ENCODE data around the gene GFPT2. TPM values are rescaled to one million over a fixed set of nuclear protein-coding genes. Genes with fewer than 3 reads are reported as not detected.

The GFPT2 gene
- total RNA-seq, 1 donor from 2014 or later = 8.4 TPM

- no peak overlapping the region for H3K27ac ChIP-seq (replicated peaks)
- no peak for TF ChIP-seq CTCF (IDR thresholded peaks at IDR 0.05; ENCODE audit: borderline replicate concordance)
- H3K4me1 ChIP-seq = no peaks in the 10 kb centered on the region
- H3K36me3 ChIP-seq = no peaks in the 10 kb centered on the region
- no peak for DNase-seq
- no peak overlapping the region for H3K4me3 ChIP-seq
- intact Hi-C loops (cut with micrococcal nuclease) = no loop called here
- peaks cover 13% of the 10 kb centered on the region for H3K27me3 ChIP-seq (ENCODE audit: low read depth)
- no peaks in the 10 kb centered on the region for H3K9me3 ChIP-seq (replicated peaks)
These were observed 48.4 kb downstream of the GFPT2 start for GRCh38 chr5:180304431-180305375.

- DNase-seq = no peak
- H3K36me3 ChIP-seq = no peaks in the 10 kb centered on the region
- H3K27me3 ChIP-seq (ENCODE audit: low read depth) = peaks cover 13% of the 10 kb centered on the region
- no peaks in the 10 kb centered on the region for H3K4me1 ChIP-seq
- intact Hi-C loops (cut with micrococcal nuclease) = no loop called here
- no peak overlapping the region for H3K4me3 ChIP-seq
- no peaks in the 10 kb centered on the region for H3K9me3 ChIP-seq (replicated peaks)
- no peak overlapping the region for H3K27ac ChIP-seq (replicated peaks)
- no peak for TF ChIP-seq CTCF (IDR thresholded peaks at IDR 0.05; ENCODE audit: borderline replicate concordance)
These were observed 49.2 kb downstream of the GFPT2 start for GRCh38 chr5:180304016-180304292.

GRCh38 chr5:180303226-180304015 lies 49.7 kb downstream of the GFPT2 start:
- H3K27me3 ChIP-seq (ENCODE audit: low read depth) = peaks cover 13% of the 10 kb centered on the region
- no peak overlapping the region for H3K27ac ChIP-seq (replicated peaks)
- intact Hi-C loops (cut with micrococcal nuclease) = no loop called here
- H3K36me3 ChIP-seq = no peaks in the 10 kb centered on the region
- H3K4me1 ChIP-seq = no peaks in the 10 kb centered on the region
- TF ChIP-seq CTCF (IDR thresholded peaks at IDR 0.05; ENCODE audit: borderline replicate concordance) = no peak
- no peak overlapping the region for H3K4me3 ChIP-seq
- H3K9me3 ChIP-seq (replicated peaks) = no peaks in the 10 kb centered on the region
- no peak for DNase-seq

GRCh38 chr5:180302256-180302655 lies 50.9 kb downstream of the GFPT2 start:
- Histone ChIP-seq H3K27me3 (ENCODE audit: low read depth) (peaks cover 13% of the 10 kb centered on the region), H3K27ac (replicated peaks) (no peak overlapping the region), H3K36me3 (no peaks in the 10 kb centered on the region), H3K4me1 (no peaks in the 10 kb centered on the region), H3K9me3 (replicated peaks) (no peaks in the 10 kb centered on the region), H3K4me3 (no peak overlapping the region)
- intact Hi-C loops (cut with micrococcal nuclease) = no loop called here
- no peak for DNase-seq
- TF ChIP-seq CTCF (IDR thresholded peaks at IDR 0.05; ENCODE audit: borderline replicate concordance) = no peak

GRCh38 chr5:180301253-180301652 lies 51.9 kb downstream of the GFPT2 start:
- intact Hi-C loops (cut with micrococcal nuclease) = no loop called here
- no peak for DNase-seq
- no peak overlapping the region for H3K27ac ChIP-seq (replicated peaks)
- H3K4me1 ChIP-seq = no peaks in the 10 kb centered on the region
- H3K27me3 ChIP-seq (ENCODE audit: low read depth) = peaks cover 13% of the 10 kb centered on the region
- no peak overlapping the region for H3K4me3 ChIP-seq
- H3K9me3 ChIP-seq (replicated peaks) = no peaks in the 10 kb centered on the region
- no peak for TF ChIP-seq CTCF (IDR thresholded peaks at IDR 0.05; ENCODE audit: borderline replicate concordance)
- H3K36me3 ChIP-seq = no peaks in the 10 kb centered on the region
